ENCODE data around the gene DUSP16.
"Not testable (repeated sequence)": the region's sequence is repeated elsewhere in the genome, so short reads cannot be mapped to it uniquely, and the experiment has no call there.

DUSP16 gene

GRCh38 chr12:12562585-12563261, at the start of gene DUSP16:
Gene DUSP16 (minus strand): TSS chr12:12562863. CDS start chr12:12521098, 41,765 bp downstream.
- peak; percentile 99 for DNase-seq
- in situ Hi-C loops (cut with HindIII; ENCODE audit: low pct_ligation_motif_present, low pct_unique_long_range_greater_than_20kb, low sequenced_read_pairs), result no loop called here

GRCh38 chr12:12612358-12612757, 49.7 kb upstream of the DUSP16 start:
- in situ Hi-C loops (cut with HindIII; ENCODE audit: low pct_ligation_motif_present, low pct_unique_long_range_greater_than_20kb, low sequenced_read_pairs), result no loop called here
- peak; percentile 70 for DNase-seq

GRCh38 chr12:12611512-12612306, 49.0 kb upstream of the DUSP16 start, which contains the start of gene CREBL2:
Gene CREBL2 (plus strand): TSS chr12:12611876. CDS start chr12:12612173, 297 bp downstream.
- DNase-seq, result peak; percentile 99
- in situ Hi-C loops (cut with HindIII; ENCODE audit: low pct_ligation_motif_present, low pct_unique_long_range_greater_than_20kb, low sequenced_read_pairs), result no loop called here

GRCh38 chr12:12610711-12611110, 48.0 kb upstream of the DUSP16 start:
- in situ Hi-C loops (cut with HindIII; ENCODE audit: low pct_ligation_motif_present, low pct_unique_long_range_greater_than_20kb, low sequenced_read_pairs), result no loop called here
- no peak for DNase-seq

GRCh38 chr12:12609692-12610091, 47.0 kb upstream of the DUSP16 start:
- in situ Hi-C loops (cut with HindIII; ENCODE audit: low pct_ligation_motif_present, low pct_unique_long_range_greater_than_20kb, low sequenced_read_pairs), result no loop called here
- DNase-seq, result no peak

- in situ Hi-C loops (cut with HindIII; ENCODE audit: low pct_ligation_motif_present, low pct_unique_long_range_greater_than_20kb, low sequenced_read_pairs), result no loop called here
- DNase-seq, result peak; percentile 11
Measured at GRCh38 chr12:12608557-12608957, 45.9 kb upstream of the DUSP16 start.

- in situ Hi-C loops (cut with HindIII; ENCODE audit: low pct_ligation_motif_present, low pct_unique_long_range_greater_than_20kb, low sequenced_read_pairs), result no loop called here
- no peak for DNase-seq
Measured at GRCh38 chr12:12606781-12607589, 44.3 kb upstream of the DUSP16 start.

GRCh38 chr12:12604740-12605139, 42.1 kb upstream of the DUSP16 start:
- in situ Hi-C loops (cut with HindIII; ENCODE audit: low pct_ligation_motif_present, low pct_unique_long_range_greater_than_20kb, low sequenced_read_pairs), result no loop called here
- no peak for DNase-seq

- in situ Hi-C loops (cut with HindIII; ENCODE audit: low pct_ligation_motif_present, low pct_unique_long_range_greater_than_20kb, low sequenced_read_pairs), result no loop called here
- no peak for DNase-seq
Measured at GRCh38 chr12:12600659-12601058, 38.0 kb upstream of the DUSP16 start.

GRCh38 chr12:12599750-12600643, 37.3 kb upstream of the DUSP16 start:
- in situ Hi-C loops (cut with HindIII; ENCODE audit: low pct_ligation_motif_present, low pct_unique_long_range_greater_than_20kb, low sequenced_read_pairs), result no loop called here
- no peak for DNase-seq

DNA sequence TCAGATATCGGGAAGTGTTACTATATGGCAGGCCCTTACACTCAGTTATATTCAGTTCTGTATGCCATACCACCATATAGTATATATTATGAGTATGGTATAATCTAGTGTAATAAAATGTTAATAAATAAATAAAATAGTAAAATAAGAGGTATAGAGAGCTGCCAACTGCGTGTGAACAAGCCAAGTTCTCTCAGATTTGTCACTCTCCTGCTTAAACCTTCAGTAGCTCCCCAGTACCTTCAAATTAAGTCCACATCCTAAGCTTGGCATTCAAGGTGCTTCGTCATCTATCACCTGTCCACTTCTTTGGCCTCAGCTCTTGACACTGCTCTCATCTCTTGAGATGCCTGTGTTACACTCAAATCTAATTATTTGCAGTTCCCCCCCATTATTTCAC, 36.2 kb upstream of the DUSP16 start:
- in situ Hi-C loops (cut with HindIII; ENCODE audit: low pct_ligation_motif_present, low pct_unique_long_range_greater_than_20kb, low sequenced_read_pairs), result no loop called here
- no peak for DNase-seq

DNA sequence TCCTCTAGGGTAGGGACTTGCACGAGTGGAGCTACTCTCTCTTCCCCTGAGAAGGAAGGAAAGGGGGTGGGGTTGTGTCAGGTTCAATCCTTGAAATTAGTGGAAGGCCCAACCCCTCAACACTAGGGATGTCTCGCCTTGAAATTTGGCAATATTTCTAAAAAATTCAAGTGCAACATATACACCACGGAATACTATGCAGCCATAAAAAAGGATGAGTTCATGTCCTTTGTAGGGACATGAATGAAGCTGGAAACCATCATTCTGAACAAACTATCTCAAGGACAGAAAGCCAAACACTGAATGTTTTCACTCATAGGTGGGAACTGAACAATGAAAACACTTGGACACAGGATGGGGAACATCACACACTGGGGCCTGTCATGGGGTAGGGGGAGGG, 33.9 kb upstream of the DUSP16 start:
- in situ Hi-C loops (cut with HindIII; ENCODE audit: low pct_ligation_motif_present, low pct_unique_long_range_greater_than_20kb, low sequenced_read_pairs); DNase-seq: not testable (repeated sequence)

DNA sequence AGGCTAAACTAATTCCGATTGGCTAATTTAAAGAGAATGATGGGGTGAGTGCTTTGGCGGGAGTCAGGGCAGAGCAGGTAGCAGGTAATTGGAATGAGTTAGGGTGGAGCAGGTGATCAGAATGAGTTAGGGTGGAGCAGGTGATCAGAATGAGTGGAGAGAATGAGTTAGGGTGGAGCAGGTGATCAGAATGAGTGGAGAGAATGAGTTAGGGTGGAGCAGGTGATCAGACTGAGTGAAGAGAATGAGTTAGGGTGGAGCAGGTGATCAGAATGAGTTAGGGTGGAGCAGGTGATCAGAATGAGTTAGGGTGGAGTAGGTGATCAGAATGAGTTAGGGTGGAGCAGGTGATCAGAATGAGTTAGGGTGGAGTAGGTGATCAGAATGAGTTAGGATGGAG, 33.3 kb upstream of the DUSP16 start:
- DNase-seq; in situ Hi-C loops (cut with HindIII; ENCODE audit: low pct_ligation_motif_present, low pct_unique_long_range_greater_than_20kb, low sequenced_read_pairs): not testable (repeated sequence)

GRCh38 chr12:12592930-12593329, 30.3 kb upstream of the DUSP16 start:
- in situ Hi-C loops (cut with HindIII; ENCODE audit: low pct_ligation_motif_present, low pct_unique_long_range_greater_than_20kb, low sequenced_read_pairs), result no loop called here
- DNase-seq, result peak; percentile 57

GRCh38 chr12:12590961-12591360, 28.3 kb upstream of the DUSP16 start:
- in situ Hi-C loops (cut with HindIII; ENCODE audit: low pct_ligation_motif_present, low pct_unique_long_range_greater_than_20kb, low sequenced_read_pairs), result no loop called here
- no peak for DNase-seq

GRCh38 chr12:12588436-12588835, 25.8 kb upstream of the DUSP16 start:
- in situ Hi-C loops (cut with HindIII; ENCODE audit: low pct_ligation_motif_present, low pct_unique_long_range_greater_than_20kb, low sequenced_read_pairs); DNase-seq: not testable (repeated sequence)

DNA sequence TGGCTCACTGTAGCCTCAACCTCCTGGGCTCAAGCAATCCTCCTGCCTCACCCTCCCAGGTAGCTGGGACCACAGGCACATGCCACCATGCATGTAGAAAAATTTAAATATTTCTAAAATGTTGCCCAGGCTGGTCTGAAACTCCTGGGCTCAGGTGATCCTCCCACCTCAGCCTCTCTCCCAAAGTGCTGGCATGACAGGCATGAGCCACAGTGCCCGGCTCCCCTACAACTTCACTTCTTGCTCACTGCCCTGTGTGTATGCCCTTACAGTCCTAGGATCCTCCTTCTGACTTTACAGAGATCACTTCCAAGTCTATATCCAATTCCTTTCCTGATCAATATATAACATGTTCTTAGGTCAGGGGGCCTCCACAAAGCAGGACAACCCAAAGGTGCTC, 25.2 kb upstream of the DUSP16 start:
- DNase-seq, result no peak
- in situ Hi-C loops (cut with HindIII; ENCODE audit: low pct_ligation_motif_present, low pct_unique_long_range_greater_than_20kb, low sequenced_read_pairs), result no loop called here
